Mesenchymal stem cell (in vitro differentiated cells and primary cell): Measurements from ENCODE around the gene IMPA2.

Source experiments
- DNase-seq: peaks from one replicate; pipeline ENCODE4 v3.0.0-alpha.2; 2013
- H2AFZ ChIP-seq: one replicate; pipeline ENCODE4 v1.6.1; 2013; ENCODE audit warnings: low read depth, mild to moderate bottlenecking, control low read depth, inconsistent platforms, low read length, moderate library complexity
- H2AK5ac ChIP-seq: 2 replicates; pipeline ENCODE4 v1.6.1; 2013; ENCODE audit warnings: low read length, moderate library complexity, mild to moderate bottlenecking, inconsistent platforms; ENCODE audit not compliant: severe bottlenecking
- H2BK120ac ChIP-seq: one replicate; pipeline ENCODE4 v1.6.1; 2013; ENCODE audit warnings: low read depth, mild to moderate bottlenecking, inconsistent platforms, low read length, moderate library complexity
- H2BK12ac ChIP-seq, 2 experiments: one replicate each; pipeline ENCODE4 v1.6.1; 2013; ENCODE audit warnings: inconsistent platforms in 2 of 2, low read length in 2 of 2, mild to moderate bottlenecking in 2 of 2, moderate library complexity in 2 of 2, control low read depth in 1 of 2
- H2BK15ac ChIP-seq: one replicate; pipeline ENCODE4 v1.6.1; 2013; ENCODE audit warnings: mild to moderate bottlenecking, low read depth, inconsistent platforms; ENCODE audit not compliant: poor library complexity, severe bottlenecking
- H2BK5ac ChIP-seq: 2 replicates; pipeline ENCODE4 v1.6.1; 2013; ENCODE audit warnings: low read depth, mild to moderate bottlenecking, low read length, control low read depth, inconsistent platforms; ENCODE audit not compliant: poor library complexity, severe bottlenecking
- H3K14ac ChIP-seq, 2 experiments: one replicate each; pipeline ENCODE4 v1.6.1; 2013; ENCODE audit warnings: inconsistent platforms in 2 of 2, low read length in 2 of 2, control low read depth in 1 of 2, mild to moderate bottlenecking in 1 of 2, moderate library complexity in 1 of 2
- H3K18ac ChIP-seq, 2 experiments: one replicate each; pipeline ENCODE4 v1.6.1; 2013; ENCODE audit warnings: inconsistent platforms in 2 of 2, low read length in 2 of 2, control low read depth in 1 of 2, low read depth in 1 of 2, mild to moderate bottlenecking in 1 of 2
- H3K23ac ChIP-seq, 2 experiments: one replicate each; pipeline ENCODE4 v1.6.1; 2013; ENCODE audit warnings: inconsistent platforms in 2 of 2, low read length in 2 of 2, mild to moderate bottlenecking in 2 of 2, moderate library complexity in 2 of 2, control low read depth in 1 of 2
- H3K27ac ChIP-seq: 2 replicates; pipeline ENCODE4 v1.5.1; 2013; ENCODE audit warnings: mild to moderate bottlenecking, moderate library complexity, low read length, control low read depth, inconsistent platforms; ENCODE audit not compliant: poor library complexity, severe bottlenecking
- H3K27me3 ChIP-seq, 2 experiments: 2 replicates each; pipeline versions ENCODE4 v1.6.1 to v1.7.0; 2013; ENCODE audit warnings: low read length in 2 of 2, mild to moderate bottlenecking in 2 of 2, moderate library complexity in 2 of 2, control low read depth in 1 of 2, inconsistent platforms in 1 of 2; ENCODE audit not compliant: control insufficient read depth in 1 of 2, insufficient read depth in 1 of 2
- H3K36me3 ChIP-seq, 2 experiments: 2 replicates each; pipeline versions ENCODE4 v1.6.1 to v1.7.0; 2013; ENCODE audit warnings: low read length in 2 of 2, control low read depth in 1 of 2, inconsistent platforms in 1 of 2, low read depth in 1 of 2, mild to moderate bottlenecking in 1 of 2; ENCODE audit not compliant: insufficient read depth in 2 of 2, control insufficient read depth in 1 of 2
- H3K4ac ChIP-seq, 2 experiments: one replicate each; pipeline ENCODE4 v1.6.1; 2013; ENCODE audit warnings: inconsistent platforms in 2 of 2, low read length in 2 of 2, mild to moderate bottlenecking in 2 of 2, moderate library complexity in 2 of 2, control low read depth in 1 of 2, low read depth in 1 of 2
- H3K4me1 ChIP-seq: 2 replicates; pipeline ENCODE4 v1.6.1; 2013; ENCODE audit warnings: low read depth, low read length, control low read depth; ENCODE audit not compliant: control insufficient read depth, insufficient read depth
- H3K4me2 ChIP-seq: 2 replicates; pipeline ENCODE4 v1.6.1; 2013; ENCODE audit warnings: low read length, mild to moderate bottlenecking, inconsistent platforms; ENCODE audit not compliant: poor library complexity, severe bottlenecking
- H3K4me3 ChIP-seq, 2 experiments: 2 replicates each; pipeline versions ENCODE4 v1.5.1 to v1.7.0; 2013; ENCODE audit warnings: low read length in 2 of 2, mild to moderate bottlenecking in 2 of 2, control low read depth in 1 of 2, low read depth in 1 of 2; ENCODE audit not compliant: insufficient read depth in 1 of 2
- H3K79me1 ChIP-seq: replicated peaks from 2 replicates; pipeline ENCODE4 v1.6.1; 2013; ENCODE audit warnings: mild to moderate bottlenecking, control low read depth, low read length, inconsistent platforms; ENCODE audit not compliant: poor library complexity, severe bottlenecking
- H3K9ac ChIP-seq: 2 replicates; pipeline ENCODE4 v1.7.0; 2013; ENCODE audit warnings: mild to moderate bottlenecking, low read length, moderate library complexity
- H3K9me3 ChIP-seq: 2 replicates; pipeline ENCODE4 v1.7.0; 2013; ENCODE audit warnings: mild to moderate bottlenecking, low read length; ENCODE audit not compliant: control insufficient read depth
- H4K8ac ChIP-seq: one replicate; pipeline ENCODE4 v1.6.1; 2013; ENCODE audit warnings: inconsistent platforms, mild to moderate bottlenecking, low read length, moderate library complexity
- H4K91ac ChIP-seq: one replicate; pipeline ENCODE4 v1.6.1; 2013; ENCODE audit warnings: mild to moderate bottlenecking, low read length, inconsistent platforms
- WGBS: methylation state at CpG from one replicate; pipeline ENCODE4 v1.1.7; 2013; ENCODE audit warnings: mixed read lengths; 5-methylcytosine and 5-hydroxymethylcytosine counted together

The IMPA2 gene

GRCh38 chr18:11986061-11986460, 4.8 kb downstream of the IMPA2 start:
- H3K18ac ChIP-seq = no peak overlapping the region
- peaks cover 35% of the 10 kb centered on the region for H3K4me1 ChIP-seq
- H3K23ac ChIP-seq = no peak overlapping the region
- no peaks in the 10 kb centered on the region for H3K9me3 ChIP-seq
- no peak overlapping the region for H2BK5ac ChIP-seq
- peak overlapping the region; percentile 60 for H2BK15ac ChIP-seq
- no peak overlapping the region for H3K14ac ChIP-seq
- no peak overlapping the region for H2BK120ac ChIP-seq
- no peaks in the 10 kb centered on the region for H3K27me3 ChIP-seq
- 97% methylated on average over 9 of the region's 9 CpGs for WGBS
- no peak overlapping the region for H3K4me3 ChIP-seq
- no peak overlapping the region for H2BK12ac ChIP-seq
- no peak overlapping the region for H2AFZ ChIP-seq
- H3K4me2 ChIP-seq = no peak overlapping the region
- H4K91ac ChIP-seq = no peak overlapping the region
- H3K4ac ChIP-seq = no peak overlapping the region
- no peak overlapping the region for H2AK5ac ChIP-seq
- peaks cover 48% of the 10 kb centered on the region for H3K79me1 ChIP-seq
- no peak overlapping the region for H3K27ac ChIP-seq
- no peak overlapping the region for H4K8ac ChIP-seq
- DNase-seq = no peak
- no peak overlapping the region for H3K9ac ChIP-seq
- peaks cover 5 to 24% of the 10 kb centered on the region in 2 experiments for H3K36me3 ChIP-seq

- H3K9me3 ChIP-seq = no peaks in the 10 kb centered on the region
Observed at GRCh38 chr18:11987527-11987926, 6.2 kb downstream of the IMPA2 start.

GRCh38 chr18:11989174-11989573, 7.9 kb downstream of the IMPA2 start:
- no peak overlapping the region for H2AFZ ChIP-seq
- H3K9me3 ChIP-seq = no peaks in the 10 kb centered on the region
- H3K4me3 ChIP-seq = no peak overlapping the region
- no peak for DNase-seq
- H3K4me2 ChIP-seq = no peak overlapping the region
- no peak overlapping the region for H2AK5ac ChIP-seq
- H2BK15ac ChIP-seq = no peak overlapping the region
- peaks cover 44% of the 10 kb centered on the region for H3K4me1 ChIP-seq
- no peak overlapping the region for H3K9ac ChIP-seq
- no peak overlapping the region for H3K4ac ChIP-seq
- 85% methylated on average over 7 of the region's 8 CpGs for WGBS
- H3K36me3 ChIP-seq = peaks cover 5 to 25% of the 10 kb centered on the region in 2 experiments
- H2BK5ac ChIP-seq = no peak overlapping the region
- no peak overlapping the region for H3K23ac ChIP-seq
- H3K18ac ChIP-seq = no peak overlapping the region
- no peak overlapping the region for H3K27ac ChIP-seq
- H3K27me3 ChIP-seq = no peaks in the 10 kb centered on the region
- no peak overlapping the region for H3K14ac ChIP-seq
- H4K8ac ChIP-seq = no peak overlapping the region
- no peak overlapping the region for H2BK12ac ChIP-seq
- H4K91ac ChIP-seq = no peak overlapping the region
- no peak overlapping the region for H2BK120ac ChIP-seq
- peaks cover 44% of the 10 kb centered on the region for H3K79me1 ChIP-seq

More at GRCh38 chr18:11987527-11987926, 6.2 kb downstream of the IMPA2 start:
- Histone ChIP-seq H3K4me2 (no peak overlapping the region), H4K8ac (no peak overlapping the region), H2BK15ac (no peak overlapping the region), H4K91ac (no peak overlapping the region), H2AFZ (no peak overlapping the region), H3K36me3 (peaks cover 5 to 24% of the 10 kb centered on the region in 2 experiments), H3K9ac (peak overlapping the region; percentile 49), H2BK120ac (no peak overlapping the region), H3K18ac (no peak overlapping the region), H3K4me1 (peaks cover 44% of the 10 kb centered on the region), H3K4ac (no peak overlapping the region), H3K14ac (no peak overlapping the region), H2BK12ac (no peak overlapping the region), H3K23ac (no peak overlapping the region), H2BK5ac (no peak overlapping the region), H3K27ac (no peak overlapping the region), H3K27me3 (no peaks in the 10 kb centered on the region), H3K79me1 (peaks cover 51% of the 10 kb centered on the region), H2AK5ac (no peak overlapping the region), H3K4me3 (no peak overlapping the region)
- DNase-seq = no peak
- WGBS = 94% methylated on average over 7 of the region's 7 CpGs

- Histone ChIP-seq H4K91ac (no peak overlapping the region), H3K4ac (no peak overlapping the region), H2BK120ac (no peak overlapping the region), H2AFZ (no peak overlapping the region), H2BK5ac (no peak overlapping the region), H2BK15ac (no peak overlapping the region), H3K27me3 (no peaks in the 10 kb centered on the region), H3K27ac (no peak overlapping the region), H3K9me3 (no peaks in the 10 kb centered on the region), H3K9ac (no peak overlapping the region), H3K4me3 (no peak overlapping the region), H3K36me3 (peaks cover 5 to 24% of the 10 kb centered on the region in 2 experiments), H3K4me2 (no peak overlapping the region), H2AK5ac (peak overlapping the region; percentile 83), H2BK12ac (peak overlapping the region in 1 of 2 experiments; percentile 51), H3K23ac (no peak overlapping the region), H4K8ac (no peak overlapping the region), H3K18ac (peak overlapping the region in 1 of 2 experiments; percentile 38), H3K14ac (peak overlapping the region in 1 of 2 experiments; percentile 95), H3K4me1 (peaks cover 50% of the 10 kb centered on the region), H3K79me1 (peaks cover 42% of the 10 kb centered on the region)
- no peak for DNase-seq
- 54% methylated on average over 6 of the region's 6 CpGs for WGBS
Observed at GRCh38 chr18:11989966-11990380, 8.7 kb downstream of the IMPA2 start.
